Stomach (tissue), 9 donors: Measurements from ENCODE around the gene PRKN. TPM values are rescaled to one million over a fixed set of nuclear protein-coding genes. Genes with fewer than 3 reads are reported as not detected.

ENCODE experiments used
- DNase-seq, 2 donors: peaks; one replicate each; pipeline versions ENCODE4 v3.0.0 to v3.0.0-alpha.2; 2013 to 2019
- H3K27ac ChIP-seq, 5 donors: fragments of 200-600 bp in 4 of 5; sonication (generic) in 4 of 5; one replicate each; pipeline ENCODE4 v1.5.1; 2013 to 2019; ENCODE audit warnings: mild to moderate bottlenecking in 1 of 5, moderate library complexity in 1 of 5
- H3K27me3 ChIP-seq, 3 donors: fragments of 200-600 bp; sonication (generic); one replicate each; pipeline ENCODE4 v1.5.1; 2017 to 2019; ENCODE audit warnings: mixed run types in 1 of 3
- H3K36me3 ChIP-seq, 4 donors: fragments of 200-600 bp; sonication (generic); 1 replicate in 3 of 4; 2 replicates in 1 of 4; pipeline ENCODE4 v1.5.1; 2016 to 2019
- H3K4me1 ChIP-seq, 4 donors: fragments of 200-600 bp; sonication (generic); one replicate each; pipeline ENCODE4 v1.5.1; 2016 to 2019
- H3K4me3 ChIP-seq, 4 donors: fragments of 200-600 bp; sonication (generic) in 3 of 4; one replicate each; pipeline ENCODE4 v1.5.1; 2016 to 2019; ENCODE audit warnings: mild to moderate bottlenecking in 1 of 4
- H3K9me3 ChIP-seq, 4 donors: fragments of 200-600 bp; sonication (generic); one replicate each; pipeline ENCODE4 v1.5.1; 2016 to 2019
- CTCF ChIP-seq, 7 experiments: fragments of 450-650 bp in 4 of 7; fragments of 200-600 bp in 3 of 7; sonication (generic) in 3 of 7; IDR thresholded peaks; one replicate each; pipeline ENCODE4 v1.5.1; 2016 to 2019; ENCODE audit warnings: antibody characterized with exemption in 7 of 7, control low read depth in 2 of 7, mild to moderate bottlenecking in 1 of 7
- EP300 ChIP-seq: sonication (generic); formaldehyde crosslinking; IDR thresholded peaks from one replicate; pipeline ENCODE4 v1.6.1; 2017; ENCODE audit warnings: antibody characterized with exemption
- POLR2A ChIP-seq, 4 donors: fragments of 450-650 bp; IDR thresholded peaks; one replicate each; pipeline ENCODE4 v1.6.1; 2016; ENCODE audit warnings: antibody characterized with exemption in 4 of 4, control low read depth in 2 of 4, mild to moderate bottlenecking in 1 of 4, moderate library complexity in 1 of 4
- POLR2AphosphoS5 ChIP-seq, 3 donors: sonication (generic); formaldehyde crosslinking; IDR thresholded peaks; one replicate each; pipeline ENCODE4 v1.6.1; 2016; ENCODE audit warnings: antibody characterized with exemption in 3 of 3
- WGBS, 5 donors: extraction: QIAGEN DNeasy Blood & Tissue Kit in 3 of 5; methylation state at CpG; one replicate each; pipeline versions ENCODE4 v1.1.5 to v1.1.7; 2013 to 2018; 5-methylcytosine and 5-hydroxymethylcytosine counted together
- intact Hi-C: fragments of 100-400 bp; cut with DNase I; formaldehyde crosslinking; loops from one replicate; pipeline ENCODE4 v1.15.1; 2023; ENCODE audit warnings: low total_unique reads
- polyA plus RNA-seq, 3 donors: library from polyadenylated mRNA; stranded (reverse); fragments of 200-250 nt; gene quantifications; one replicate each; pipeline ENCODE4 v1.2.3, GENCODE V29; 2013
- total RNA-seq, 5 donors: library from RNA; depleted of rRNA; stranded (reverse); fragments of >200 nt; gene quantifications; one replicate each; pipeline versions ENCODE4 v1.1.0 to v1.2.3, GENCODE V29; 2014 to 2016
- donor health status: healthy with polysubstance abuse.
- donor health status: Bipolar disorder and iron deficiency.
- donor health status: healthy.

The PRKN gene
- total and polyA plus RNA-seq, 8 donors, result 0.68 to 19.8 (median 9.5) TPM

- WGBS, 5 donors, result 90 to 94% (median 92%) methylated on average over 4 of the region's 4 CpGs
These were observed 1427.8 kb downstream of the PRKN start for GRCh38 chr6:161299726-161300125.

More at GRCh38 chr6:161299726-161300125, 1427.8 kb downstream of the PRKN start:
- intact Hi-C loops, result no loop called here
- no peaks in the 10 kb centered on the region for H3K36me3 ChIP-seq
- no peaks in the 10 kb centered on the region for H3K27me3 ChIP-seq
- H3K4me3 ChIP-seq, result no peak overlapping the region
- no peak overlapping the region for H3K27ac ChIP-seq
- no peak for DNase-seq
- H3K4me1 ChIP-seq, result peaks cover 0 to 8% (median 0%) of the 10 kb centered on the region in 4 donors
- H3K9me3 ChIP-seq, result no peaks in the 10 kb centered on the region
- TF ChIP-seq EP300, result no peak
- no peak for TF ChIP-seq POLR2AphosphoS5 (IDR thresholded peaks at IDR 0.05)
- no peak for TF ChIP-seq POLR2A (IDR thresholded peaks at IDR 0.05)
- no peak for TF ChIP-seq CTCF (IDR thresholded peaks at IDR 0.05)

Other genes with a start within 250 kb of the PRKN start
- 10 to 100 TPM in 1 of 5 donors, 1 to 10 TPM in 2, not detected in 2; 3.5 to 28.6 (median 3.7) TPM for gene PACRG, start 208 bp upstream of the PRKN start, total RNA-seq
- 1 to 10 TPM; 1.8 to 2.9 (median 2.5) TPM for gene PACRG, start 208 bp upstream of the PRKN start, polyA plus RNA-seq